PC-3 (cell line): Measurements from ENCODE around the gene FHL3. TPM values are rescaled to one million over a fixed set of nuclear protein-coding genes. Genes with fewer than 3 reads are reported as not detected.

Experiments
- ATAC-seq: fragments of 200-7000 bp; cut with Tn5 transposase; 2 replicates; pipeline ENCODE4 v1.9.1; 2020; ENCODE audit warnings: mild to moderate bottlenecking, moderate library complexity
- BruUV-seq: library from RNA; stranded (reverse); fragments of 400-500 nt; replicated peaks from 2 replicates; lab custom pipeline; 2021; lab: Mats Ljungman, UMichigan
- CTCF ChIA-PET: fragments of 300-600 bp; sonication (Branson Sonifier 250); formaldehyde crosslinking; loops from one replicate; lab custom pipeline; 2022; ENCODE audit warnings: antibody characterized with exemption; lab: Charles Lee
- POLR2A ChIA-PET: fragments of 300-600 bp; sonication (Branson Sonifier 250); formaldehyde crosslinking; loops from one replicate; lab custom pipeline; 2022; ENCODE audit warnings: antibody characterized with exemption; ENCODE audit not compliant: unreplicated experiment; lab: Charles Lee
- DNase-seq: peaks from one replicate; pipeline ENCODE4 v3.0.0-alpha.2; 2015
- H2AFZ ChIP-seq: fragments of 300-600 bp; sonication (generic); 2 replicates; pipeline ENCODE4 v1.6.0; 2016; ENCODE audit warnings: antibody characterized with exemption, low read length
- H3F3A ChIP-seq: fragments of 300-600 bp; sonication (generic); one replicate; pipeline ENCODE4 v1.6.0; 2017; ENCODE audit warnings: antibody characterized with exemption, low read length, control low read depth, mild to moderate bottlenecking; ENCODE audit not compliant: unreplicated experiment
- H3K27ac ChIP-seq: fragments of 300-600 bp; sonication (generic); 2 replicates; pipeline ENCODE4 v1.5.1; 2016; ENCODE audit warnings: mild to moderate bottlenecking, low read length
- H3K27me3 ChIP-seq: fragments of 300-600 bp; sonication (generic); 2 replicates; pipeline ENCODE4 v1.6.1; 2016; ENCODE audit warnings: low read length, mixed read lengths
- H3K36me3 ChIP-seq: fragments of 300-600 bp; sonication (generic); 2 replicates; pipeline ENCODE4 v1.6.1; 2016; ENCODE audit warnings: low read depth, mixed run types, low read length, mixed read lengths
- H3K4me1 ChIP-seq: fragments of 300-600 bp; sonication (generic); 2 replicates; pipeline ENCODE4 v1.5.1; 2016; ENCODE audit warnings: low read length; ENCODE audit not compliant: insufficient read depth
- H3K4me2 ChIP-seq: fragments of 300-600 bp; sonication (generic); 2 replicates; pipeline ENCODE4 v1.6.0; 2016; ENCODE audit warnings: low read length
- H3K4me3 ChIP-seq: fragments of 300-600 bp; sonication (generic); 2 replicates; pipeline ENCODE4 v1.5.1; 2016; ENCODE audit warnings: mild to moderate bottlenecking, low read length, mixed read lengths
- H3K79me2 ChIP-seq: fragments of 300-600 bp; sonication (generic); 2 replicates; pipeline ENCODE4 v1.6.1; 2017; ENCODE audit warnings: low read length, mixed read lengths
- H3K9ac ChIP-seq: fragments of 300-600 bp; sonication (generic); 2 replicates; pipeline ENCODE4 v1.6.0; 2016; ENCODE audit warnings: mild to moderate bottlenecking, low read length
- H3K9me2 ChIP-seq: fragments of 300-600 bp; sonication (generic); replicated peaks from 2 replicates; pipeline ENCODE4 v1.6.1; 2016; ENCODE audit warnings: mixed run types, low read length, mixed read lengths
- H3K9me3 ChIP-seq: fragments of 300-600 bp; sonication (generic); 2 replicates; pipeline ENCODE4 v1.6.1; 2016; ENCODE audit warnings: low read length, mixed read lengths
- H4K20me1 ChIP-seq: fragments of 300-600 bp; sonication (generic); 2 replicates; pipeline ENCODE4 v1.6.1; 2016; ENCODE audit warnings: low read length, mixed read lengths
- EZH2 ChIP-seq: fragments of 300-600 bp; sonication (generic); IDR thresholded peaks from one replicate; pipeline ENCODE4 v1.6.1; 2017; ENCODE audit warnings: antibody characterized with exemption, mild to moderate bottlenecking, low read length; ENCODE audit not compliant: unreplicated experiment
- EZH2phosphoT487 ChIP-seq: fragments of 300-600 bp; sonication (generic); IDR thresholded peaks from 2 replicates; pipeline ENCODE4 v1.6.1; 2018; ENCODE audit warnings: mild to moderate bottlenecking, antibody characterized with exemption, low read length, borderline replicate concordance
- intact Hi-C: fragments of 100-400 bp; cut with micrococcal nuclease; formaldehyde crosslinking; loops from 2 replicates; pipeline ENCODE4 v1.9.0; 2023
- total RNA-seq: library from RNA; depleted of rRNA; stranded (reverse); fragments of >200 nt; gene quantifications from 2 replicates; pipeline ENCODE4 v1.2.3, GENCODE V29; 2014
- TF ChIP-seq, protein P1 (sequence below): fragments of 300-600 bp; sonication (generic); conservative IDR thresholded peaks from 2 replicates; pipeline ENCODE4 v1.5.1; 2017; ENCODE audit warnings: antibody characterized with exemption, low read depth, mild to moderate bottlenecking, low read length

Gene FHL3
- total RNA-seq, 1 experiment from 2014 or later: 6.3 TPM

DNA sequence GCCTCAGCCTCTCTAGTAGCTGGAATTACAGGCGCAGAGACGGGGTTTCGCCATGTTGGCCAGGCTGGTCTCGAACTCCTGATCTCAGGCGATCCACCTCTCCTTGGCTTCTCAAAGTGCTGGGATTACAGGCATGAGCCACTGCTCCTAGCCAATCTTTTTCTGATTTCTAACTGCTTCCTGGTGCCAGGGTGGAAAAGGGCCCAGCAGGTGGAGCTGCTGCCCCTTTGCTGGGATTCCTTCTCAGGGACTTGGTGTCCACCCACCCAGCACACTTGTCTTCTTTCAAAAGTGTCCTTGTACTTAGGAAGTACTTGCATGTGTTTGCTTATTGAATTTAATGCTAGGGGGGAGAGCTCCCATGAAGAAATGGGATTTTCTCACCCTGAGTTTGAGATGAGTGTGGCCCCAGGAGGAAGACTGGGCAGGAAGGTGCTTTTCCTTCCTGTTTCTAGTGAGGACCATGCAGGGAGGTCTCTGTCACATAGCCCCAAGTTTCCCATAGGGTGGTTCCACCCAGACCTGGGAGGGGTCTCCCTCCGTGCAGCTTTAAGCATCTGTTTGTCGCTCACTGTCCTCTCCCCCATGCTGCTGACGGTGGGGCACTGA, 21.4 kb upstream of the FHL3 start:
- ChIA-PET POLR2A (interaction anchor here (0.8 kb wide), 1 partner anchor 544 kb away, joined by 3 read pairs; no protein-coding TSS in a partner anchor), CTCF (interaction anchor here (0.6 kb wide), 1 partner anchor 8 kb away, joined by 5 read pairs; no protein-coding TSS in a partner anchor)
- no peak overlapping the region for H3K4me2 ChIP-seq
- no peaks in the 10 kb centered on the region for H3K9me2 ChIP-seq
- no peaks in the 10 kb centered on the region for H3K27me3 ChIP-seq
- H3F3A ChIP-seq: no peaks in the 10 kb centered on the region
- intact Hi-C loops: loop anchor here (1.0 kb wide), 2 partner anchors 46 to 809 kb away; no protein-coding TSS in a partner anchor
- no peak overlapping the region for H2AFZ ChIP-seq
- DNase-seq (peak; percentile 68), ATAC-seq (peak; percentile 37)
- TF ChIP-seq, protein P1, sequence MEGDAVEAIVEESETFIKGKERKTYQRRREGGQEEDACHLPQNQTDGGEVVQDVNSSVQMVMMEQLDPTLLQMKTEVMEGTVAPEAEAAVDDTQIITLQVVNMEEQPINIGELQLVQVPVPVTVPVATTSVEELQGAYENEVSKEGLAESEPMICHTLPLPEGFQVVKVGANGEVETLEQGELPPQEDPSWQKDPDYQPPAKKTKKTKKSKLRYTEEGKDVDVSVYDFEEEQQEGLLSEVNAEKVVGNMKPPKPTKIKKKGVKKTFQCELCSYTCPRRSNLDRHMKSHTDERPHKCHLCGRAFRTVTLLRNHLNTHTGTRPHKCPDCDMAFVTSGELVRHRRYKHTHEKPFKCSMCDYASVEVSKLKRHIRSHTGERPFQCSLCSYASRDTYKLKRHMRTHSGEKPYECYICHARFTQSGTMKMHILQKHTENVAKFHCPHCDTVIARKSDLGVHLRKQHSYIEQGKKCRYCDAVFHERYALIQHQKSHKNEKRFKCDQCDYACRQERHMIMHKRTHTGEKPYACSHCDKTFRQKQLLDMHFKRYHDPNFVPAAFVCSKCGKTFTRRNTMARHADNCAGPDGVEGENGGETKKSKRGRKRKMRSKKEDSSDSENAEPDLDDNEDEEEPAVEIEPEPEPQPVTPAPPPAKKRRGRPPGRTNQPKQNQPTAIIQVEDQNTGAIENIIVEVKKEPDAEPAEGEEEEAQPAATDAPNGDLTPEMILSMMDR: peak; percentile 86
- TF ChIP-seq EZH2: no peak
- H3K9me3 ChIP-seq: no peaks in the 10 kb centered on the region
- no peak overlapping the region for H3K9ac ChIP-seq
- no peaks in the 10 kb centered on the region for H3K79me2 ChIP-seq
- no TSS peak for BruUV-seq
- H3K27ac ChIP-seq: no peak overlapping the region
- H3K36me3 ChIP-seq: peaks cover 33% of the 10 kb centered on the region
- H4K20me1 ChIP-seq: no peaks in the 10 kb centered on the region
- H3K4me3 ChIP-seq: no peak overlapping the region
- H3K4me1 ChIP-seq: peaks cover 33% of the 10 kb centered on the region

DNA sequence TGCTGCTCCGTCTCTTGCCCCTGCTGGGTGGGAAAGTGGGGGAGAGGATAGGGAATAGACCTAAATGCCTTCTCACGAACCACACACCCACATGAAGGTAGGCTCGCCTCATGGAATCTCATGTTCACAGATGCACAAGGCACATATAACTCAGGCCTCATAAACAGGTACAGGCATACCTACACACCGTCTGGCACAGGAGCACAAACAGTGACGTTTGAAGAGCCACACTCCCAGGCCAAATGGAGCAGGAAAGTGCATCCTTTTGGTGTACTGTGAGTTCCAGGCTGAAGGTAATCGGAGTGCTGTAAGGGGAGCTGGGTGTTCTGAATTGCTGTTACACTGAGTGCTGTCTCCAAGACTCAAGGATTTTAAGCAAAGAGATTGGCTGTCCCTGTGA, 20.4 kb upstream of the FHL3 start:
- H3K4me3 ChIP-seq: no peak overlapping the region
- no peak overlapping the region for H2AFZ ChIP-seq
- ChIA-PET CTCF (no interaction called here), POLR2A (no interaction called here)
- H3K4me1 ChIP-seq: peaks cover 31% of the 10 kb centered on the region
- no peak overlapping the region for H3K9ac ChIP-seq
- intact Hi-C loops: loop anchor here (1.0 kb wide), 2 partner anchors 47 to 810 kb away; no protein-coding TSS in a partner anchor
- H3K9me2 ChIP-seq: no peaks in the 10 kb centered on the region
- H3K27ac ChIP-seq: no peak overlapping the region
- DNase-seq: no peak
- no peaks in the 10 kb centered on the region for H3F3A ChIP-seq
- no peaks in the 10 kb centered on the region for H3K27me3 ChIP-seq
- no TSS peak for BruUV-seq
- no peak for ATAC-seq
- no peak overlapping the region for H3K4me2 ChIP-seq
- TF ChIP-seq EZH2 (no peak), EZH2phosphoT487 (no peak)
- TF ChIP-seq, protein P1: no peak
- H4K20me1 ChIP-seq: no peaks in the 10 kb centered on the region
- no peaks in the 10 kb centered on the region for H3K79me2 ChIP-seq
- H3K36me3 ChIP-seq: peaks cover 33% of the 10 kb centered on the region
- H3K9me3 ChIP-seq: no peaks in the 10 kb centered on the region

DNA sequence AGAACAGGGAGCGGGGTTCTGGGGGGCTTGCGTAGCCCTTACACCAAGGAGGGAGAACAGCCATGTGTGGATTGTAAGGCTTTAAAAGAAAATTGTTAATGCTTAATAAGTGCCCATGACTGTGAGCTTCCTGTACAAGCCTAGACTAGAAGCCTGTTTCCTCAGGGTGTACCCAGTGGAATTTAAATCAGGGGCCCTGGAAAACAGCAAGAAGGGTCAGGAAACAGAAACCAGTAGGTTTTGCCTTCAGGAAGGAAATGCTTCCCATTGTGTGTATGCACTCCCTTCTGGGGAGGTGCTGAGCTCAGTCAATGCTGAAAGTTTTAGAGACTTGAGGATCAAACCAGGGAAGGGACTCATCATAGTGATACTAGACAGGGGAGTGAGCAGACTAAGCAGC, 19.9 kb upstream of the FHL3 start:
- H3F3A ChIP-seq: no peaks in the 10 kb centered on the region
- DNase-seq: no peak
- no peak overlapping the region for H3K4me2 ChIP-seq
- peaks cover 27% of the 10 kb centered on the region for H3K4me1 ChIP-seq
- no peak overlapping the region for H2AFZ ChIP-seq
- POLR2A ChIA-PET: interaction anchor here (0.6 kb wide), 1 partner anchor 98 kb away, joined by 3 read pairs; no protein-coding TSS in a partner anchor
- ATAC-seq: no peak
- no peak overlapping the region for H3K9ac ChIP-seq
- H3K9me3 ChIP-seq: no peaks in the 10 kb centered on the region
- H3K27me3 ChIP-seq: no peaks in the 10 kb centered on the region
- intact Hi-C loops: no loop called here
- H3K36me3 ChIP-seq: peaks cover 38% of the 10 kb centered on the region
- no peaks in the 10 kb centered on the region for H4K20me1 ChIP-seq
- TF ChIP-seq EZH2 (no peak), EZH2phosphoT487 (no peak)
- TF ChIP-seq, protein P1: no peak
- no peak overlapping the region for H3K27ac ChIP-seq
- CTCF ChIA-PET: no interaction called here
- no peaks in the 10 kb centered on the region for H3K79me2 ChIP-seq
- H3K4me3 ChIP-seq: no peak overlapping the region
- no TSS peak for BruUV-seq
- no peaks in the 10 kb centered on the region for H3K9me2 ChIP-seq
